Measurements from ENCODE around the gene BBX.

BBX gene

GRCh38 chr3:107643038-107643883, 120.5 kb downstream of the BBX start:
- intact Hi-C loops (cut with DNase I; ENCODE audit: low total_unique reads), result no loop called here
- no peak for DNase-seq
- H3K4me1 ChIP-seq, result peaks cover 0 to 6% (median 0%) of the 10 kb centered on the region in 4 donors
- no peaks in the 10 kb centered on the region for H3K36me3 ChIP-seq
- no peak overlapping the region for H3K4me3 ChIP-seq
- no peak overlapping the region for H3K27ac ChIP-seq
- H3K27me3 ChIP-seq, result no peaks in the 10 kb centered on the region
- no peaks in the 10 kb centered on the region for H3K9me3 ChIP-seq
- TF ChIP-seq, protein P1, sequence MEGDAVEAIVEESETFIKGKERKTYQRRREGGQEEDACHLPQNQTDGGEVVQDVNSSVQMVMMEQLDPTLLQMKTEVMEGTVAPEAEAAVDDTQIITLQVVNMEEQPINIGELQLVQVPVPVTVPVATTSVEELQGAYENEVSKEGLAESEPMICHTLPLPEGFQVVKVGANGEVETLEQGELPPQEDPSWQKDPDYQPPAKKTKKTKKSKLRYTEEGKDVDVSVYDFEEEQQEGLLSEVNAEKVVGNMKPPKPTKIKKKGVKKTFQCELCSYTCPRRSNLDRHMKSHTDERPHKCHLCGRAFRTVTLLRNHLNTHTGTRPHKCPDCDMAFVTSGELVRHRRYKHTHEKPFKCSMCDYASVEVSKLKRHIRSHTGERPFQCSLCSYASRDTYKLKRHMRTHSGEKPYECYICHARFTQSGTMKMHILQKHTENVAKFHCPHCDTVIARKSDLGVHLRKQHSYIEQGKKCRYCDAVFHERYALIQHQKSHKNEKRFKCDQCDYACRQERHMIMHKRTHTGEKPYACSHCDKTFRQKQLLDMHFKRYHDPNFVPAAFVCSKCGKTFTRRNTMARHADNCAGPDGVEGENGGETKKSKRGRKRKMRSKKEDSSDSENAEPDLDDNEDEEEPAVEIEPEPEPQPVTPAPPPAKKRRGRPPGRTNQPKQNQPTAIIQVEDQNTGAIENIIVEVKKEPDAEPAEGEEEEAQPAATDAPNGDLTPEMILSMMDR (IDR thresholded peaks at IDR 0.05), result no peak

DNA sequence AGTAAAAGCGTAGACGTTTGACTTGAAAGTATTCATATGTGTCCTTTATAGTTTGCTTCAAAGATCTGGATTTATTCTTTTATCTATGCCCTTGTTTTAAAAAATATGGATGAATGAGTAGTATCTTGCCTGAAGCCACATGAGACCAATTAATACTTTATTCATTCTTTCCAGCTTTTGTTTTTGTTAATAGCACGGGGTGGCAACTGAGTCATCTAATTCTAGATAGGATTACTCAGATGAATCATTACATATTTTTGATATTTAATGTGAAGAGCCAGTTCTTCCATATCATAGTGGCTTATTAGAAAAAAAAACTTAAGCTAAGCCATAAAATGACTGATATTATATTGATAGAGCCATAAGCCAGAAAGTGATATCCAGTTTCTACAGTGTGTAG, 121.9 kb downstream of the BBX start:
- intact Hi-C loops (cut with DNase I; ENCODE audit: low total_unique reads), result no loop called here
- DNase-seq, result no peak

GRCh38 chr3:107650788-107651187, 128.0 kb downstream of the BBX start:
- Histone ChIP-seq H3K27ac (no peak overlapping the region), H3K9me3 (no peaks in the 10 kb centered on the region), H3K4me3 (no peak overlapping the region), H3K4me1 (no peaks in the 10 kb centered on the region), H3K27me3 (no peaks in the 10 kb centered on the region), H3K36me3 (no peaks in the 10 kb centered on the region)
- intact Hi-C loops (cut with DNase I; ENCODE audit: low total_unique reads), result no loop called here
- DNase-seq, result no peak
- TF ChIP-seq, protein P1 (IDR thresholded peaks at IDR 0.05), result no peak

More for the DNA sequence above, 121.9 kb downstream of the BBX start:
- H3K4me1 ChIP-seq, result peaks cover 0 to 6% (median 0%) of the 10 kb centered on the region in 4 donors
- H3K9me3 ChIP-seq, result no peaks in the 10 kb centered on the region
- H3K27me3 ChIP-seq, result no peaks in the 10 kb centered on the region
- no peak overlapping the region for H3K4me3 ChIP-seq
- TF ChIP-seq, protein P1 (IDR thresholded peaks at IDR 0.05), result no peak
- no peaks in the 10 kb centered on the region for H3K36me3 ChIP-seq
- H3K27ac ChIP-seq, result no peak overlapping the region

DNA sequence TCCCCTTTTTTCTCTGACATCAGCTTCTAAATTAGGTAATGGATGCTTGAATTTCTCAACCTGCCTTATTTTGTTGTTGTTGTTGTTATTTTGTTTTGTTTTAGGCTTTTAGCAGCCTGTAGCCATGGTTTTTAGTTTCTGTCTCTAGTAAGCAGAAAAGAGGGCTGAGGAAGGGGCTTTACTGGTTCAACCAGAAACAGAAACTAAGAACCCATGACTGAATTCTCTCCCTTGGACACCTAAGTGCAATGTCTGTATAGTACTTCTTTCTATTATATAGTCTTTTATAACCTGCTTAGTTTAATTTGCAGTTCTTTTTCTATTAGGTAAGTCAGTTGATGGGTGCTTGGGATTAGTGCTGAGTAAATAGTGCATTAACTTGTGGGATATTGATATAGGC, 129.0 kb downstream of the BBX start:
- TF ChIP-seq, protein P1 (IDR thresholded peaks at IDR 0.05), result no peak
- H3K9me3 ChIP-seq, result no peaks in the 10 kb centered on the region
- no peaks in the 10 kb centered on the region for H3K27me3 ChIP-seq
- intact Hi-C loops (cut with DNase I; ENCODE audit: low total_unique reads), result no loop called here
- DNase-seq, result no peak
- H3K36me3 ChIP-seq, result no peaks in the 10 kb centered on the region
- H3K4me1 ChIP-seq, result no peaks in the 10 kb centered on the region
- no peak overlapping the region for H3K4me3 ChIP-seq
- no peak overlapping the region for H3K27ac ChIP-seq

- no peaks in the 10 kb centered on the region for H3K9me3 ChIP-seq
- no peak overlapping the region for H3K4me3 ChIP-seq
- intact Hi-C loops (cut with DNase I; ENCODE audit: low total_unique reads), result no loop called here
- TF ChIP-seq, protein P1 (IDR thresholded peaks at IDR 0.05), result no peak
- no peak overlapping the region for H3K27ac ChIP-seq
- no peaks in the 10 kb centered on the region for H3K27me3 ChIP-seq
- no peaks in the 10 kb centered on the region for H3K36me3 ChIP-seq
- DNase-seq, result no peak
- peaks cover 0 to 9% (median 0%) of the 10 kb centered on the region in 4 donors for H3K4me1 ChIP-seq
Measured at GRCh38 chr3:107654218-107654617, 131.5 kb downstream of the BBX start.

Measured in tibial artery (tissue), 4 donors.